T-cell (primary cell): Measurements from ENCODE around the gene GALNS. TPM values are rescaled to one million over a fixed set of nuclear protein-coding genes. Genes with fewer than 3 reads are reported as not detected.
"Not testable (repeated sequence)": the region's sequence is repeated elsewhere in the genome, so short reads cannot be mapped to it uniquely, and the experiment has no call there.

Experiments
- ATAC-seq, 4 experiments: fragments of 200-7000 bp in 3 of 4; fragments of 150-1000 bp in 1 of 4; cut with Tn5 transposase; replicated peaks in 1 of 4; 1 replicate in 3 of 4; 2 replicates in 1 of 4; pipeline ENCODE4 v1.10.0; 2021; ENCODE audit warnings: moderate library complexity in 3 of 4, mild to moderate bottlenecking in 2 of 4, moderate number of reproducible peaks in 1 of 4
- CTCF ChIA-PET, 2 donors: fragments of 300-600 bp; sonication (Branson Sonifier 250); formaldehyde crosslinking; loops; one replicate each; lab custom pipeline; 2022; ENCODE audit warnings: antibody characterized with exemption in 2 of 2; lab: Charles Lee
- POLR2A ChIA-PET, 2 donors: fragments of 300-600 bp; sonication (Branson Sonifier 250); formaldehyde crosslinking; loops; one replicate each; lab custom pipeline; 2022; ENCODE audit warnings: antibody characterized with exemption in 2 of 2; lab: Charles Lee
- DNase-seq, 35 experiments: peaks; one replicate each; pipeline versions ENCODE4 v3.0.0 to v3.0.0-alpha.2; 2013 to 2023
- H3K27ac ChIP-seq: one replicate; pipeline ENCODE4 v1.5.1; 2013; ENCODE audit warnings: low read length
- H3K27me3 ChIP-seq, 2 experiments: replicated peaks in 1 of 2; 1 replicate in 1 of 2; 2 replicates in 1 of 2; pipeline versions ENCODE4 v1.6.1 to v1.7.0; 2013; ENCODE audit warnings: low read length in 1 of 2, mixed read lengths in 1 of 2; ENCODE audit not compliant: control insufficient read depth in 2 of 2, insufficient read depth in 2 of 2; ENCODE audit errors: extremely low read depth in 1 of 2
- H3K36me3 ChIP-seq, 2 donors: 1 replicate in 1 of 2; 2 replicates in 1 of 2; pipeline versions ENCODE4 v1.6.1 to v1.7.0; 2013; ENCODE audit warnings: low read length in 1 of 2; ENCODE audit not compliant: control insufficient read depth in 2 of 2, insufficient read depth in 1 of 2; ENCODE audit errors: extremely low read depth in 1 of 2
- H3K4me1 ChIP-seq, 2 experiments: 1 replicate in 1 of 2; 2 replicates in 1 of 2; pipeline versions ENCODE4 v1.6.1 to v1.7.0; 2013; ENCODE audit warnings: low read length in 2 of 2, mixed read lengths in 1 of 2; ENCODE audit not compliant: insufficient read depth in 2 of 2, control insufficient read depth in 1 of 2; ENCODE audit errors: extremely low read depth in 1 of 2
- H3K4me3 ChIP-seq, 2 donors: 1 replicate in 1 of 2; 2 replicates in 1 of 2; pipeline versions ENCODE4 v1.5.1 to v1.7.0; 2013; ENCODE audit warnings: mild to moderate bottlenecking in 2 of 2, low read length in 1 of 2, moderate library complexity in 1 of 2; ENCODE audit not compliant: control insufficient read depth in 1 of 2; ENCODE audit errors: extremely low read depth in 1 of 2
- H3K9me3 ChIP-seq: 2 replicates; pipeline ENCODE4 v1.7.0; 2013
- H3K27ac Mint-ChIP-seq, 2 donors: one replicate each; pipeline ENCODE4 v1.8.0; 2020 to 2021; ENCODE audit warnings: mild to moderate bottlenecking in 2 of 2, mixed read lengths in 2 of 2
- H3K27me3 Mint-ChIP-seq, 2 donors: one replicate each; pipeline ENCODE4 v1.8.0; 2021 to 2022; ENCODE audit warnings: mixed read lengths in 2 of 2
- H3K36me3 Mint-ChIP-seq: one replicate; pipeline ENCODE4 v1.8.0; 2021; ENCODE audit warnings: mixed read lengths
- H3K4me1 Mint-ChIP-seq, 3 donors: one replicate each; pipeline ENCODE4 v1.8.0; 2020 to 2022; ENCODE audit warnings: mixed read lengths in 3 of 3, mild to moderate bottlenecking in 1 of 3
- H3K4me3 Mint-ChIP-seq, 3 donors: one replicate each; pipeline ENCODE4 v1.8.0; 2020 to 2022; ENCODE audit warnings: mild to moderate bottlenecking in 3 of 3, mixed read lengths in 3 of 3, moderate library complexity in 3 of 3
- H3K9me3 Mint-ChIP-seq, 3 donors: one replicate each; pipeline ENCODE4 v1.8.0; 2020 to 2022; ENCODE audit warnings: mixed read lengths in 3 of 3
- WGBS: methylation state at CpG from one replicate; pipeline ENCODE4 v1.1.5; 2013; ENCODE audit warnings: missing lambda C conversion rate; ENCODE audit not compliant: insufficient coverage; 5-methylcytosine and 5-hydroxymethylcytosine counted together
- total RNA-seq, 35 experiments: library from RNA in 6 of 35; stranded (reverse) in 6 of 35; fragments of 120-200 nt in 1 of 35; gene quantifications; one replicate each; pipeline versions ENCODE4 v1.2.1 to v1.2.4 and lab custom pipeline; 2013 to 2026

The GALNS gene
- total RNA-seq, 5 donors from 2014 or later (not counting 1 experiment from before 2014, with no cell fraction given): 47.6 to 68.4 (median 58.4) TPM

DNA sequence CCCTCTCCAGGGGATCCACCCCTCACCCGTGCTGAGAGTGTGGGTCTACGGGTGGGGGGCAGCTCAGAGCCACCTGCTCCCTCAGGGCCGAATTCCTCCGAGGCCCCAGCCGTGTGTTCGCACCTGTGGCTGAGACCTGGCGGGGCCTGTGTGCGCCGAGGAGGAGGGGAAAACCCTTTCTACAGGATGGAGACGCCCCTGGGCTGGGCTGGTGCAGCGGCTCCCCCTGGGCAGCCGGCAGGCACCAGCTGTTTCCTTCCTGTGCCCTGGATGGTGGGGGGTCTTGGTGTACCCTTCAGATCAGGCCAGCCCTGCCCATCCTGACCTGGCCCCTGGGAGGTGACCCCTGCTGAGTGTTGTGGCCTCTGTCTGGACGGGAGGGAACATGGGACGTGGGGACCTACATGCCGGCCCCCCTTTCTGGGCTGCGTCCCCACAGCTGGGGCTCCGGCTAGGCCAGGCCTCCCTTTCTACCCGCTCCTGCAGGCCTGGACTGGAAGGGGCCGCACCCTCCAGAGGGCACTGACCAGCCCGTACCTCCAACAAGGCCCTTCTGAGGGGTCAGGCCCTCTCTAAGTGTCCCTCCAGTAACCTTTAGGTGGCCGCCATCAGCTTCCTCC lies 38.0 kb upstream of the GALNS start:
- Mint-ChIP-seq H3K27me3 (no peaks in the 10 kb centered on the region), H3K27ac (no peak overlapping the region), H3K36me3 (no peaks in the 10 kb centered on the region), H3K4me3 (no peak overlapping the region), H3K4me1 (no peaks in the 10 kb centered on the region), H3K9me3 (no peaks in the 10 kb centered on the region)
- ATAC-seq (peak in 1 of 4 experiments; percentile 30), DNase-seq (no peak)
- H3K4me1 ChIP-seq: no peaks in the 10 kb centered on the region
- H3K9me3 ChIP-seq: no peaks in the 10 kb centered on the region
- no peaks in the 10 kb centered on the region for H3K36me3 ChIP-seq
- 58% methylated on average over 15 of the region's 21 CpGs for WGBS
- H3K27ac ChIP-seq: no peak overlapping the region
- H3K27me3 ChIP-seq: peaks cover 0 to 11% of the 10 kb centered on the region in 2 experiments
- POLR2A ChIA-PET: no interaction called here
- CTCF ChIA-PET: no interaction called here
- no peak overlapping the region for H3K4me3 ChIP-seq

DNA sequence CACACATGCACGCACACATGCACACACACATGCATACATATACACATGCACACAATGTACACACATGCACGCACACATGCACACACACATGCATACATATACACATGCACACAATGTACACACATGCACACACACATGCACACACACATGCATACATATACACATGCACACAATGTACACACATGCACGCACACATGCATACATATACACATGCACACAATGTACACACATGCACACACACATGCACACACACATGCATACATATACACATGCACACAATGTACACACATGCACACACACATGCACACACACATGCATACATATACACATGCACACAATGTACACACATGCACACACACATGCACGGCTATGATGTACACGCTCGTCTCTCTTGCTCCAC lies 37.5 kb upstream of the GALNS start:
- POLR2A ChIA-PET, H3K4me3 ChIP-seq, H3K27ac Mint-ChIP-seq, H3K4me1 Mint-ChIP-seq, H3K4me3 Mint-ChIP-seq, DNase-seq, ATAC-seq, H3K27ac ChIP-seq, H3K27me3 Mint-ChIP-seq, H3K9me3 ChIP-seq, CTCF ChIA-PET, H3K9me3 Mint-ChIP-seq, H3K27me3 ChIP-seq, H3K4me1 ChIP-seq, H3K36me3 Mint-ChIP-seq, H3K36me3 ChIP-seq: not testable (repeated sequence)
- 89% methylated on average over 4 of the region's 6 CpGs for WGBS

DNA sequence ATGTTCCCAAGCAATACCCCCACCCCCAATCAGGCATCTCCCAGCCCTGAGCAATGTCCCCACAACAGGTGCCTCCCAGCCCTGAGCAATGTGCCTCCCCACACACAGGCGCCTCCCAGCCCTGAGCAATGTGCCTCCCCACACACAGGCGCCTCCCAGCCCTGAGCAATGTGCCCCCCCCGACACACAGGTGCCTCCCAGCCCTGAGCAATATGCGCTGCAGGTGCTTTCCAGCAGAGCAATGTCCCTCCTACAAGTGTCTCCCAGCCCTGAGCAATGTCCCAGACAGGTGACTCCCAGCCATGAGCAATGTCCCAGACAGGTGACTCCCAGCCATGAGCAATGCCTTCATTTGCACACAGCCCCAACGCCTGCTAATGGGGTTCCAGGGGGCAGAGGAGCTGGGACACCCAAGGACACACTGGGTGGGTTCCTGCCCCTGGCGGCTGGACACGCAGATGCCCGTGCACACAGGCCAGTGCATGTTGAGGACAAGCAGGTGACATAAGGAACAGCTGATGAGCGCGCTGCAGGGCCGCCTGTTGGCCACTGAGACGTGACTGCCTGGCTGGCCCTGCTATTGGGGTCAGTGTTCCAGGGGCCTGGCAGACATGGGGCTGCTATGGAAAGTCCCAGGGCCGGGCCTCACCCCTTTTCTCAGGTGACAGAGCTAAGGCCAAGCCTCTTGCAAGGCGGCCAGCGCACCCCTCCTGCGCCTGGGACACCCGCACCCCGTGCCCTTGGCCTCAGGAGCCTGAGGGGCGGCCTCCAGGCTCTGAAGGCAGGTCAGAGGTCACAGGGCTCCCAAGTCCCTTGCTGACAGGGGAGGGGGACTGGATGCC lies 36.6 kb upstream of the GALNS start:
- no peaks in the 10 kb centered on the region for H3K4me1 ChIP-seq
- no peaks in the 10 kb centered on the region for H3K36me3 Mint-ChIP-seq
- no peaks in the 10 kb centered on the region for H3K36me3 ChIP-seq
- ChIA-PET CTCF (no interaction called here), POLR2A (no interaction called here)
- H3K27me3 Mint-ChIP-seq: no peaks in the 10 kb centered on the region
- no peaks in the 10 kb centered on the region for H3K9me3 Mint-ChIP-seq
- peaks cover 0 to 9% of the 10 kb centered on the region in 2 experiments for H3K27me3 ChIP-seq
- no peak for ATAC-seq
- WGBS: 90% methylated on average over 13 of the region's 19 CpGs
- no peak for DNase-seq
- H3K4me1 Mint-ChIP-seq: no peaks in the 10 kb centered on the region
- H3K27ac ChIP-seq: no peak overlapping the region
- H3K4me3 Mint-ChIP-seq: no peak overlapping the region
- H3K9me3 ChIP-seq: no peaks in the 10 kb centered on the region
- no peak overlapping the region for H3K4me3 ChIP-seq
- H3K27ac Mint-ChIP-seq: no peak overlapping the region

DNA sequence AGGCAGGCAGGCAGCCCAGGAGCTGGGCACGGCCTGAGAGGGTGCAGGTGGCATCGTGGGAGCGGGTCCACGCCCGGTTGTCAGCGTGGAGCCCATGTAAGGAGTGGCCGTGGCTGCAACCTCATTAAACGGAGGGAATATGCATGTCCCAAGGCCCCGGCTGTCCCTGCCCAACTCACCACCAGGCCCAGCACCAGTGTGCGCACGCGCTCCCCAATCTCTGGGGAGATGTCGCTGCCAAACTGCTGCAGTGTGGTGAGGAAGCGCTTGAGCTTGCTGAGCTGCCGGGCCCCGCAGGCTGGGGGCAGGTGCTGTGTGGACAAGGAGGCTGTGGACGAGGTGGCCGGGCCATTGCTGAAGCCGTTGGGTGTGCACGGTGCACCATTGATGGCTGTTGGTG lies 35.3 kb upstream of the GALNS start:
- ATAC-seq (no peak), DNase-seq (no peak)
- Histone ChIP-seq H3K4me1 (no peaks in the 10 kb centered on the region), H3K27me3 (peaks cover 0 to 5% of the 10 kb centered on the region in 2 experiments), H3K27ac (no peak overlapping the region), H3K4me3 (no peak overlapping the region), H3K9me3 (no peaks in the 10 kb centered on the region), H3K36me3 (no peaks in the 10 kb centered on the region)
- Mint-ChIP-seq H3K9me3 (no peaks in the 10 kb centered on the region), H3K4me3 (no peak overlapping the region), H3K4me1 (no peaks in the 10 kb centered on the region), H3K27me3 (no peaks in the 10 kb centered on the region), H3K27ac (no peak overlapping the region), H3K36me3 (no peaks in the 10 kb centered on the region)
- ChIA-PET CTCF (no interaction called here), POLR2A (no interaction called here)
- WGBS: 92% methylated on average over 13 of the region's 20 CpGs

DNA sequence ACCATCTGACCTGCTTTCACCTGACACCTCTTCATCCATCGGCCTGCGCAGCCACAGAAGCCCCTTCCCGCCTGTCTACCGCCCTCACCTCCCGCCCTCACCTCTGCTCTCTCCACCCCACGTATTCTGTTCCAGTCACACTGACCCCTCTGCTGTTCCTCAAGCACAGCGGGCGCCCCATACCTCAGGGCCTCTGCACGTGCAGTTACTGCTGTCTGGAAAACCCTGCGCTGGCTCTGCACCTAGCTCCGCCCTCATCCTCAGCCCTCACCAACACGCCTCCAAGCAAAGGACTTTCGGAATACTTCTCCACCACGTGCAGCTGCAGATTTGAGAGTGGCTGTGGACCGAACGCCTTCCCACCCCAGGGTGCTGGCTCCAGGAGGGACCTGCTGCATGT lies 34.3 kb upstream of the GALNS start:
- Mint-ChIP-seq H3K4me1 (no peaks in the 10 kb centered on the region), H3K36me3 (no peaks in the 10 kb centered on the region), H3K9me3 (no peaks in the 10 kb centered on the region), H3K4me3 (no peak overlapping the region), H3K27me3 (no peaks in the 10 kb centered on the region), H3K27ac (no peak overlapping the region)
- Histone ChIP-seq H3K27me3 (peaks cover 0 to 5% of the 10 kb centered on the region in 2 experiments), H3K4me3 (no peak overlapping the region), H3K4me1 (no peaks in the 10 kb centered on the region), H3K9me3 (no peaks in the 10 kb centered on the region), H3K36me3 (no peaks in the 10 kb centered on the region), H3K27ac (no peak overlapping the region)
- ATAC-seq (no peak), DNase-seq (no peak)
- ChIA-PET CTCF (no interaction called here), POLR2A (no interaction called here)
- WGBS: 90% methylated on average over 16 of the region's 16 CpGs

DNA sequence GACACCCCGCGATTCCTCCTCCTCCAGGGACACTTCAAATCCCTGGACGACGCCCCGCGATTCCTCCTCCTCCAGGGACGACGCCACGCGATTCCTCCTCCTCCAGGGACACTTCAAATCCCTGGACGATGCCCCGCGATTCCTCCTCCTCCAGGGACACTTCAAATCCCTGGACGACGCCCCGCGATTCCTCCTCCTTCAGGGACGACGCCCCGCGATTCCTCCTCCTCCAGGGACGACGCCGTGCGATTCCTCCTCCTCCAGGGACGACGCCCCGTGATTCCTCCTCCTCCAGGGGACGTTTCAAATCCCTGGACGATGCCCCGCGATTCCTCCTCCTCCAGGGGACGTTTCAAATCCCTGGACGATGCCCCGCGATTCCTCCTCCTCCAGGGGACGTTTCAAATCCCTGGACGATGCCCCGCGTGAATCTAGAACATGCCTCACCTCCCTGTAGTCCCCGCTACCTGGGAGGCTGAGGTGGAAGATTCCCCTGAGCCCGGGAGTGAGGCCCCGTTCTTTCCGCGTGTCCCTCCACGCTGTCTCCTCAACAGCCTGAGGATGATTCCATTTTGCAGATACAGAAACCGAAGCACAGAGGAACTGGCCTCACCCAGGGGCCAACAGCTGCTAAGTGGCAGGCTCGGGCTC lies 33.1 kb upstream of the GALNS start:
- H3K9me3 ChIP-seq, H3K27ac Mint-ChIP-seq, ATAC-seq, DNase-seq, H3K36me3 ChIP-seq, H3K4me1 ChIP-seq, H3K36me3 Mint-ChIP-seq, H3K9me3 Mint-ChIP-seq, H3K27ac ChIP-seq, H3K4me3 ChIP-seq, H3K4me1 Mint-ChIP-seq, H3K4me3 Mint-ChIP-seq, CTCF ChIA-PET, H3K27me3 ChIP-seq, H3K27me3 Mint-ChIP-seq: not testable (repeated sequence)
- WGBS: 92% methylated on average over 24 of the region's 48 CpGs
- POLR2A ChIA-PET: interaction anchor here in 1 of 2 donors (0.6 kb wide), 1 partner anchor 656 kb away, joined by 5 read pairs; no protein-coding TSS in a partner anchor
